HG03045 (cell line): ENCODE results near the gene ACTL7B.
"Not testable (repeated sequence)": the region's sequence is repeated elsewhere in the genome, so short reads cannot be mapped to it uniquely, and the experiment has no call there.

ENCODE experiments used
- ATAC-seq: cut with Tn5 transposase; IDR thresholded peaks from one replicate; pipeline ENCODE4 v1.9.1; 2021; ENCODE audit warnings: mild to moderate bottlenecking, moderate library complexity; ENCODE audit not compliant: unreplicated experiment

ACTL7B gene

GRCh38 chr9:108874058-108874788 is 18.4 kb upstream of the ACTL7B start:
- ATAC-seq: no peak

DNA sequence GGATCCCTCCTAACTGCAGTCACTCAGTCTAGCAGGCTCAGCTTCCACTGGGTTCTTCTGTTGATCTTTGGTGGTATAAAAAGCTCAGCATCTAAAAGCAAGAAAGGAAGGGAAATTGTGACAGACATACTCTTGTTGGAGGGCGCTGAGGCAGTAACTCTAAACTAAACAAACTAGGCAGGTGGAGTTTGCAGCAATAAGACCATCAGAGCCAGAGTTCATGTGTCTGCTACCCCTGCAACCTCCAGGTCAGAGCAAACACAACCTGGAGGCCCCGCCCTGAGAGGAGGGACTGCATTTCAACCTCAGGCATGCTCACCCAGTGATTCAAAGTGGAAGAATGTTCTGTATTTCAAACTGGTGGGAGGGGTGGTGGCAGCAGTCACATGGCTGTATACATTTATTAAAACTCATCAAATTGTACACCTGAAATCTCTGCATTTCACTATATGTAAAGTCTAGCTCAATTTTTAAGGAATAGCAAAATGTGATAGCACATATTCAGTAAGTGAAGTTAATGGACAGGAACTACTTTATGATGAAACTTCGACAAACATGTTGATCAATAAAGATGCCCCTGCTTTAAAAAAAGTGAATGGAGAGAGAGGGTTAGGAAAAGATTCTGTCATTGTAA is 13.4 kb upstream of the ACTL7B start:
- ATAC-seq: no peak

DNA sequence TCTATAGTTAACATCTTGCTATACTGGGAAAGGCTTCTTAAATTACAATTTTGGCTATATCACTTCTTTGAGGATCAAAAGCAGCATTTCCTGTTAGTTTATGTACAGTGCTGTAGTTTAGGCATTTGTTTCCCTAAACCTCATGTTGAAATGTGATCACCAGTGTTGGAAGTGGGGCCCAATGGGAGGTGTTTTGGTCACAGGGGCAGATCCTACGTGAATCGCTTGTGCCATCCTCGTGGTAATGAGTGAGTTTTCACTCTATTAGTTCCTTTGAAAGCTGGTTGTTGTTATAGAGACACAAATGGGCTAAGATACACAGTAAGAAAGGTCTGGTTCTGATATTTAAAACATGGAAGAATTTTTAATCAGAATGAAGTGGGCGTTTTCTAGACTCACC is 12.0 kb upstream of the ACTL7B start:
- ATAC-seq: no peak

GRCh38 chr9:108867116-108867515 is 11.3 kb upstream of the ACTL7B start:
- ATAC-seq: no peak

GRCh38 chr9:108866001-108866420 is 10.2 kb upstream of the ACTL7B start:
- ATAC-seq: no peak

- ATAC-seq: no peak
Observed at GRCh38 chr9:108865037-108865436, 9.3 kb upstream of the ACTL7B start.

- no peak for ATAC-seq
Observed at GRCh38 chr9:108864446-108864845, 8.7 kb upstream of the ACTL7B start.

DNA sequence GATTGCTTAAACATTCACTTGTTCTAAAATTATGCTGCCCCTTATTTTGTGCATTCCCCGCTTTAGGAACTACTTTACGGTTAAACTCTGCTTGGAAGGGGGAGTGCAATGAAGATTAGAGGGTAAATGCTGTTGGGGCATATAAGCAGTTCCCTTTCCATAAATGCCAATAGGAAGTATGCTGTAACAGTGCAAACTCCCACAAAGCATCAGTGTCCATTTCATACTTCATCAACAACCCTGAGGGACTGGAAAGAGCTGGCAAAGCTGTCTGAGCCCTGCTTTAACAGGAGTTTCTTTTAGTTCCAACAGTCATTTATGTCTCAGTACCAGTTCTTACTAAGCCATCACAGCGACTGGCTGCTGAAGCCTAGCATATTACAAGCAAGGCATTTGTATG is 8.1 kb upstream of the ACTL7B start:
- no peak for ATAC-seq

DNA sequence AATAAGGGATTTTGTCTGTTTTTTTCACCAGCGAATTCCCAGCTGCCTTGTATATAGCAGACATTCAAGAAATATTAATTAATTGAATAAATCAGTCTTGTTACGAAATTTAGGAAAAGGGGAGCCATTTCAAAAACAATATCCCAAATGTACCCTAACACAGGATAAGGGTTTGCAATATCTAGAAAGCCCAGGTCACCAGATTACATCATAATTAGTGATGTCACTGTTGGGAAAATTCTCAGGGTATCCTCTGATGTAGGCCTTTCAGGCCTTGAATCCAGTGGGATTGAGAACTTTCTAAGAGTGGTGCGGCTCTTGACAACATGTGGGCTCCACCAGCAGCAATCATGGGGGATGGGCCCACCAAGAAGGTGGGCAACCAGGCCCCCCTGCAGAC is 6.2 kb upstream of the ACTL7B start, which contains the start of gene ACTL7A:
Gene ACTL7A, plus strand, starts transcription at position 270 of the 400 bp plus-strand sequence. Its CDS starts 57 bp downstream, at position 327.
- no peak for ATAC-seq

GRCh38 chr9:108861464-108861863 is 5.7 kb upstream of the ACTL7B start:
- no peak for ATAC-seq

DNA sequence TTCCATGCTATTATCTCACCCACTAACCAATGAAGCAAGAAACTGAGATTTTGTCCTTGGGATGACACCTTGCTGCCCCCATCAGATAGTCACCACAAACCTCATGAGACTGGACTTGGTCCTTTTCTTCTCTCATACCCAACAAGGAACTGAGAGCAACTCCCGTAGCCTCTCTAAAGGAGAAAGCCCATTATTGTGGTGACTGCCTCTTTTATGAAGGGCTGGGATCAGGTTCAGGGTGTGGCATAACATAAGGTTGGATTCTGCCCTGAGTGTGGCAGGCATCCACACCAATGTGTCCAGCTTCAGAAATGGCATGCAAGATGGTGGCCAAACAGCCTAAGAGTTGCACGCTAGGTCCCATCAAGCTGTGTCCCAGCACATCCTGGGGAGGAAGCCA is 5.0 kb upstream of the ACTL7B start:
- no peak for ATAC-seq

GRCh38 chr9:108860354-108860753 is 4.6 kb upstream of the ACTL7B start:
- ATAC-seq: no peak

DNA sequence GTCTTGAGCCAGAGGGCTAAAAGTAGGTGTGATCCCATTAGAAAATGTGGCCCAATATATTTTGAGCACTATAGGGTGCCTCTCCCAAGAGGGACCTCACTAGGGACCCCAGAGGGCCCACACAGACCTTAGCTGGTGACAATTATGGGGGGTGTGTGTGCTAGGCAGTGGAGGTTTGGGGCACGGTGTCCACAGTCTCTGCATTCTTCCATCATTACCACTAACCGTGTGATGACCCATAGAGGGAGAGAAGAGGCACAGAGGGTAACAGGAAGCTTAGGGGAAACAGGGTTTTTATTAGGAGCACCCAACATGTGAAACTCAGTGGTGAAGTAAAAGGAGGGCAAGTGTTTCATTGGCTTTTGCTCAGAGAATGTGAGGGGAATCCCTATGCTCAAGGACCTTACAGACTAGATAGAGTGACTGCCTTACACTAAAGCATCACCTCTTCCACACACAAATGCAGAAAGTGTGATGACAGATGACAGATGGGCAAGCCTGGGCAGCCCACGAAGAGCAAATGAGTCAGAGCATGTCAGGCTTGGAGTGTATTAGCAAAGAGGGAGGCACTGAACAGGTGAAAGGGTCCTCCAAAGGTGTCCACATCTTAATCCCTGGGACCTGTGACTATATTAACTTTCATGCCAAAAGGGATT is 3.8 kb upstream of the ACTL7B start:
- no peak for ATAC-seq

DNA sequence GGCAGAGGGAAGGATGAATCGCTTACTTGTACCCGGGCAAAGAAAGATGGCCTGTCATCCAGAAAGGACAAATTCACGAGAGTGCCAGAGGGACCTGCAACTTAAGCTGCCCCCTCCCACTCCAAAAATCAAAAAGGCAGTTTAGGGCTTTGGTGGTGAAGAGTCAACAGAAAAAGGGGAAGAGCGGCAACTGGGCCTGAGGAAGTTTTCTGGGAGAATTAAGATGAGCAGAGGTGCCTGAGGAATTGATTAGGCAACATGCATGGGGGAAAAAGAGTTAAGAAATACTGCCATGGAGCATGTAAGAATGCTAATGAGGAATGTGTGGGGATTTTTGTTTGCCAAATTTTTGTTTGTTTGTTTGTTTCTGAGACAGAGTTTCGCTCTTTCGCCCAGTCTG is 1.8 kb upstream of the ACTL7B start:
- ATAC-seq: no peak

GRCh38 chr9:108855529-108855886 is 278 bp downstream of the ACTL7B start:
- no peak for ATAC-seq

DNA sequence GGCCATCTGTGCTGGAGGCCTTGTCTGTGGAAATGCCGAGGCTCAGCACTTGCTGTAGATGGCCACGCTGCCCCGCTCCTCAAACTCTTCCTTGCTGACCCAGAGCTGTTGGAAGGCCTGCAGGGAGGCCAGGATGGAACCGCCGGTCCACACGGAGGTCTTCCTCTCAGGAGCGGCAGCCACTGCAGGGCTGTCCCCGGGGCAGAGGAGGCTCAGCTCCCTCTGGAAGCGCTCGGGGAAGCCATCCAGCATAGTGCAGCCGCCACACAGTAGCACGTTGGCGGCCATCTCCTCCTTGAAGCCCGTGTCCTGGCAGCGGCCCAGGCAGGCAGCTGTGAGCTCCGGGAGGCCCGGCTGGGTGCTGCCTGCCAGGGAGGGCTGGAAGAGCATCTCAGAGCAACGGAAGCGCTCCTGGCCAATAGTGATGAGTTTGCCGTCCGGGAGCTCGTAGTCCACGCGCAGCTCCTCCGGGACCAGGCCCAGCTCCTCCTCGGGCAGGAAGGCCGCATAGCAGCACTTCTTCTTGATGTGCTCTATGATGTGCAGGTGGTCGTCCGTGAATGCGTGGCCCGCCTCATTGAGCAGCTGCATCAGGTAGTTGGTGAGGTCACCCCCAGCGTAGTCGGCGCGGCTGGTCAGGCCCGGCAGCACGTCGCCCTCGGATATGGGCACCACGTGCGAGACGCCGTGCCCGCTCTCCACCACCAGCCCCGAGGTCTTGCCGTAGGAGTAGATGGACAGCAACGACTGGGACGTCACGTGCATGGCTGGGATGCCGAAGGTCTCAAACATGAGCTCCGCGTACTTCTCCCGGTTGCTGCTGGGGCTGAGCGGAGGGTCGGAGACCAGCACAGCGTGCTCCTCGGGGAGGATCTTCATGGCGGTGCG is 901 bp downstream of the ACTL7B start:
- ATAC-seq: no peak

GRCh38 chr9:108854094-108854493 is 1.7 kb downstream of the ACTL7B start:
- ATAC-seq: no peak

- ATAC-seq: no peak
Observed at GRCh38 chr9:108852079-108852478, 3.7 kb downstream of the ACTL7B start.

DNA sequence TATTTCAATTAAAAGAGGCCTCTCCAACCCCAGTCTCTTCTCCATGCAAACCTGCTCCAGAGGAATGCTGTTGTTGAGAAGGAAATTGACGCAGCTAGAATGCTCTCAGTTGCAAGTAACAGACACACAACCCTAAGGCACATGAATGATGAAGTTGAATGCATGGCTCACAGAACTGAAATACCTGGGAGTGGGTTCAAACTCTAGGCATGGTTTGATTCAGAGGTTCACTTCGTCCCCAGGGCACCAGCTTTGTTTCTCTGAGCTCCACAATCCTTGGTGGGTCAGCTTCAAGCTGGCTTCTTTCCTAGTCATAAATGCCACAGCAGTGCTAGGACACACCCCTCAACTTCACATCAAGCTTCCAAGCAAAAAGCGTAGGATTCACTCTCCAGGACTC is 4.6 kb downstream of the ACTL7B start:
- ATAC-seq: no peak

DNA sequence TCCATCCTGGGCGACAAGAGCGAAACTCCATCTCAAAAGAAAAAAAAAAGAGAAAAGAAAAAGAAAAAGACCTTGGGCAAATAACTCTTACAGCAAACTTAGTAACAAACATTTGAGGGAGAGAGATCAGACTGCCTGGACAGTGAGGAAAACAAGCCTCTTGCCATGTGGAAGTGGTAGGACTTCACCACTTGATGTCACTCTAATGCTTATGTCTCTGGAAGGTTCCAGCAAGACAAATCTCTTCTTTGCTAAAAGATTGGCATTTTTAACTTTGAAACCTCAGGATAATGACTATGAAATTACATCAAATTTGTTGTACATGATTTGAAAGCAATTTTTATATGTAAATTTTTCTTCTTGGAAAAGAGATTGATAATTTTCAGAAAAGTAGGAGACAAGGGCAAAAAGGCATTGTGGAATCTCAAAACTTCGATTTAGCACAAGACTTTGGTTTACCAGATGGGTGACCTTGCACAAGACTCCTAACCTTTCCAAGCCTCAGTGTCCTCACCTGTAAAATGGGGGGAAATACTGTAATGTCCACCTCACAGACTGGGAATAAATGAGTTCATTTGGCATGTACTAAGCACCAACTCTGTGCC is 5.4 kb downstream of the ACTL7B start:
- no peak for ATAC-seq

GRCh38 chr9:108848296-108848695 is 7.5 kb downstream of the ACTL7B start:
- ATAC-seq: not testable (repeated sequence)
